Measurements from ENCODE around the gene LITAF.
"Not testable (repeated sequence)": the region's sequence is repeated elsewhere in the genome, so short reads cannot be mapped to it uniquely, and the experiment has no call there.

LITAF gene

DNA sequence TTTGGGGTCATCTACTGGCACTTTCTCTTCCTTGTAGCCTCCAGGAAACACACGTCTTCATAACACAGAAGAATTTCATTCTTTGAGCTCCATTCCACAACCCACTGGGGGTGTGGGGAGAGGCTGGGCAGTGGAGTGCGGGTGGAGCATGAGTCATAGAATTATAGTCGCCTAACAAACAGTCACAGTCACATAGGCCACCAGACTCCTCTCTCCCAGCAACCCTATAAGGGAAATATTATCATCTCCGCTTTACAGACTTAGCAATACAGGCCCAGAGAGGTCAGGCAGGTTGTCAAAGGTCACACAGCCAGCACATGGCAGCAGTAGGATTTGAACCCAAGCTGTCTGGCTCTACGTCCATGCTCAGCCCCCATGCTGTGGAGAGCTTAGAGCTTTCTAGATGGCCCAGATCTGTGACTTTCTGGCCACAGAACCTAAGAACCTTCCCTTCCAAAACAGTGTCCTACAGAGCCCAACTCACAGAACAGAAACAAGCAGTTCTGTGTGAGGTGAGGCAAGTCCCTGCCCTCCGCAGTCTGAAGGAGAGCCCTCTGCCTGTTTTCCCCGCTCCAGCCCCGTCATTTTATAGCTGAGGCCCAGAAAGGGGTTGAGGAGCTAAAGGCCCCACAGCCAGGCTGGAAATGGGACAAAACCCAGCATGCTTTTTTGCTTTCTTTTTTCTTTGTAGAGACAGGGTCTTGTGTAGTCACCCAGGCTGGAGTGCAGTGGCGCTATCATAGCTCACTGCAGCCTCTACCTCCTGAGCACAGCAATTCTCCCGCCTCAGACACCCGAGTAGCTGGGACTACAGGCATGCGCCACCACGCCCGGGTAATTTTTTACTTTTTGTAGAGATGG lies 10.7 kb upstream of the LITAF start:
- no peak for DNase-seq

GRCh38 chr16:11596572-11597226 lies 10.0 kb upstream of the LITAF start:
- DNase-seq, result no peak

DNA sequence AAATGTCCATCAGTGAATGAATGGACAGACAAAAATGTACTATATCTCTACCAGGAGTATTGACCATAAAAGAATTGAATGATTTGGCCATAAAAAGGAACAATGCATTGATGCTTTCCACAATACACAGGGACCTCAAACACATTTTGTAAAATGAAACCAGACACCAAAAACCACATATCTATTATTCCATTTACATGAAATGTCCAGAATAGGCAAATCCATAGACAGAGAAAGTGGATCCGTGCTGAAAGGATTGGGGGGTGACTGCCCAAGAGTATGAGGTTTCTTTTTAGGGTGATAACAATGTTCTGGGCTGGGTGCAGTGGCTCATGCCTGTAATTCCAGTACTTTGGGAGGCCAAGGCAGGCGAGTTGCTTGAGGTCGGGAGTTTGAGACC lies 6.9 kb upstream of the LITAF start:
- no peak for DNase-seq

GRCh38 chr16:11593076-11593475 lies 6.4 kb upstream of the LITAF start:
- not testable (repeated sequence) for DNase-seq

- not testable (repeated sequence) for DNase-seq
Observed at GRCh38 chr16:11591630-11592029, 4.9 kb upstream of the LITAF start.

- no peak for DNase-seq
Observed at GRCh38 chr16:11589198-11589550, 2.5 kb upstream of the LITAF start.

DNA sequence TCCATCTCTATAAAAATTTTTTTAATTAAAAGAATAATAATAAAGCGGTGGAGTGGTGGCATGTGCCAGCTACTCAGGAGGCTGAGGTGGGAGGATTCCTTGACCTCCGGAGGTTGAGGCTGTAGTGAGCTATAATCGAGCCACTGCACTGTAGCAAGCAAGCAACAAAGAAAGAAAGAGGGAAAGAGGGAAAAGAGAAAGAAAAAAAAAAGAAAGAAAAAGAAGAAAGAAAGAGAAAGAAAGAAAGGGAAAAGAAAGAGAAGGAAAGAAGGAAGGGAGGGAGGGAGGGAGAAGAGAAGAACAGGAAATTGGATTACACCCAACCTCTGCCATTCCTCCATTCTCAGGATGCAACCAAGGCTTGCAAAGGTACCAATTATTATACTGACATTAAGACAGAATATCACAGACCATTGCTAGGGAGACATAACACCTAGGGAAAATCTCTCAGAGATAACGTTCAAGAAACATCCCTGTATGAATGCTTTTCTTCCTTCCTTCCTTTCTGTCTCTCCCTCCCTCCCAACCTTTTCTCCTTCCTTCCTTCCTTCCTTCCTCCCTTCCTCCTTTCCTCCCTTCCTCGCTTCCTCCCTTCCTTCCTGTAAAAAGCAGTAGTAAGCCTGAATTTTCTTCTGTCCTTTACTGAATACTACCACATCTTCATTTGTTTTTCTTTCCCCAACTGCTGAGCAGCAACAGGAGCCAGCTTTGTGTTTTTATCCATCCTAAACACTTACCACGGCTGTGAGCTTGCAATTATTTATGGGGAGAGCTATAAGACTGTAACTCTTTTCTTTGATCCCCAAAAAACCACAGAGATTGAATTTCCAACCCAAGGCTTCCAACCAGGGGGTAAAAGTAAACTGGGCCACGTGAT lies 1.8 kb upstream of the LITAF start:
- DNase-seq, result no peak

- DNase-seq, result no peak
Observed at GRCh38 chr16:11587643-11588247, 1.0 kb upstream of the LITAF start.

- no peak for DNase-seq
Observed at GRCh38 chr16:11586378-11586855, 302 bp downstream of the LITAF start.

DNA sequence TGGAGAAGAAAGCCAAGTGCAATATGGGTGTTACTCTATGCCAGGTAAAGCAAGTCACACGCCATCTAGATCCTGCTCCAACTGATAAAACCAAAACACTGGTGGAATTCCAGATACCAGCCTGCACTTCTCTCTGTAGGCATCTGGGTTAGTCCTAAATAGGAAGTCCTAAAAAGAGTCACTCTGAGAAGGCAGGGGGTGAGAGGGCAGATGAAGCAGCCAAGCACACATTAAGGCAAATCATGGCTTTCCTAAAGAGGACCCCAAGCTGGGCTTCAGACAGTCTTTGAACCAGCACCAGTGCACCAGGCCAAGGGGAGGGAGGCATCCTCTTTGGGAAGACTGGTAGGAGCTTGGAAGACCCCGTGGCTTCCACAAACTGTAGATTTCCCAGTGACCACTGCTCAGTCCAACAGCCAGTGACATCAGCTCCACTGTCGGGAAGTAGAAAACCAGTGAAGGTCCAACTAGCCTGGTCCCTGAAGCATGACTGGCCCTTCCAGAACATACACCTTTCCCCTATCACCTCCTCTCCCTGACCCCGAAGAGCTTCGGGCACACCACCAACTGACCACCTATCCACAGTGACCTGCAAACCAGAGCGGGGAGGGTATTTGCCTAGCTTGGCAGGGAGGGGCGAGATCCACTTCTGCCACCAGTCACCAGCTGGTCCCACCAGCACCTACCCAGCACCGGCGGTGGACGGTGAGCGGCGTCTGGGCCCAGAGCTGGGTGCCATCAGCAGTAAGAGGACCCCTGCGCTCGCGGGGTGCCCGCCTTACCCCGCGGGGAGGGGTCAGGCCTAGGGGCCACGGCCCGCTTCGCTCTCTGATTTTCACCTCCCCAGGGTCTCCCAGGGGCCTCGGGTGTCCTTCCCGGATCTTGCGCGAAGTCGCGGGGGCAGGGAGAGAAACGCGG lies 1.0 kb downstream of the LITAF start:
- no peak for DNase-seq

- no peak for DNase-seq
Observed at GRCh38 chr16:11583889-11584565, 2.7 kb downstream of the LITAF start.

DNA sequence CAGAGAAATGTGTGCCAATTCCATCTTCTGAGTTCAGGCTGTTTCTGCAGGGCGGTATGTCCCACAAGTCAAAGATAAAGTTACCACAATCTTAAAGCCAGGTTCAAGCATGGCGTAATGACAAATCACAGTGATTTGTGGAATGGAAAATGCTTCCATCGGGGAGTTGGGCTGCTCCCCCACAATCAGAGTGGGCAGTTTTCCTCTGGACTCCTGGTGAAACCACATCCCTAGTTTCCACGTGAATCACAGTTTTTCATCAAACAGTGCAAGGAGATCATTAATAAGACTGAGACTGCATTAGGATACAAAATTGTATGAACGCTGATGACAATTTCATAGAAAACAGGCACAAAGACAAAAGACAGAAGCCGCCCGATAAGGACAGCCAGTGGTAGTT lies 3.6 kb downstream of the LITAF start:
- DNase-seq, result no peak

- DNase-seq, result no peak
Observed at GRCh38 chr16:11582157-11582814, 4.4 kb downstream of the LITAF start.

DNA sequence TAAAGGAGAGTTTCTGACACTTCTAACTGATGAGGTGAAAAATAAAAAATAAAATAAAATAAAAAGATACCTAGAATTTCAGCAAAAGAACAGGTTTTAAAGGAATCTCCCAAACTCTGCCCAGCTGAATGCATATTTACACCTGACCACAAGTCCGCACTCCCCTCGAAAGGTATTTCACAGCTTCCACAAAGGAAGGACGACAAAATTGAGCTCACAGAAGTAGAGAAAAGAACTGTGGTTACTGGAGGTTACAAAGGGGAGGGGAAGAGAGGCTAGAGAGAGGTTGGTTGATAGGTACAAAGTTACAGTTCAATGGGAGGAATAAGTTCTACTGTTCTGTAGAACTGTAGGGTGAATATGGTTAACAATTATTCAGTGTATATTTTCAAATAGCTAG lies 5.0 kb downstream of the LITAF start:
- no peak for DNase-seq

GRCh38 chr16:11580451-11581086 lies 6.2 kb downstream of the LITAF start:
- no peak for DNase-seq

- DNase-seq, result not testable (repeated sequence)
Observed at GRCh38 chr16:11577290-11577660, 9.4 kb downstream of the LITAF start.

DNA sequence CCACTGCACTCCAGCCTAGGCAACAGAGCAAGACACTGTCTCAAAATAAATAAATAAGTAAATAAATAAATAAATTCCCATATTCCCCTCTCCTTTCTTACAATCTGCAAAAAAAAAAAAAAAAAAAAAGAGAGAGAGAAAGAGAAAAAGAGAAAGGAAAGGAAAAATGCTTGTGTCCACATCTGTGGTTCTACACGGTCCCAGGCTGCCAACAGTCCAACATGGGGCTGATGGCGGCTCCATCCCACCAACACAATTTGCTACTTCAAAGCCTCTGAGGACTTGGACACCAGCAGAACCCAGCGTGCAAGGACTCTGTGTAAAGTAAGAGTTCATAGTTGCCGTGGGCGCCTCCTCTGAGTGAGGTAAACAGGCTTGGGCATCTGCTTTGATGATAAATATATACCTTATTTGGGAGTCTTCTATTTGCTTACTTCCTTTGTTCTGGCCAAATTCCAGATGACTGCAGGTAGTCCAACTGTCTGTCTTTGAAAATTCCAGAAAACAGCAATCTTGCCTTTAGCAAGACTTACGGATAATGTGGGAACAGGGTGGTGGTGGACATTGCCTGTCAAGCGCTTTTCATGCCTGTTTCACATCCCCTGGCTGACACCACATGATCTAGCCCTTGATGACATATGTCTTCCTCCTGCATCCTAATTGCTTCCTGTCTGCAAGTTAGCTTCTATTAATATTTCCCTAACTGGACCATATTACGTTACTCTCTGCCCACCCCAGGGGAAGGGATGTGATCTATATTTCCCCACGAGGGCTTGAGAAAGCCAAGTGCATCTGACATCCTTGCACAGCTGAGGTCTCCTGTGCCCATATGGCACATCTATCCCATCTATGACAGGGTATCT lies 10.1 kb downstream of the LITAF start:
- no peak for DNase-seq

DNA sequence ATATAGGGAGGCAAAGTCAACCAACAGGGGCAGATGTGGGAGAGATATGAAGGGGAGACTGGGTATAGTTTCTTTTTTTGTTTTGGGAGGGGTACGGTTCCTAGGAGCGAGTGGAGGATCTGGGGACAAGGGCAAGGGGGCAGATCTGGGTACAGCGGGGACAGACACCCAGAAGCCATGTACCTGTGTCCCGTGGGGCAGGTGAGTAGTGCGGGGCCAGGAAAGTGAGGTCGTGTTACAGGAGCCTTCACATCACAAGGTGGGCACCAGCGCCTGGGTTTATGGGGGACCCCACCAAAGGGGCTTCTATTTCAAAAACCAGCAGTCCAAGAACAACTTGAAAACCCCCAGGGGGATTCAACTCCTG lies 11.5 kb downstream of the LITAF start:
- no peak for DNase-seq

DNA sequence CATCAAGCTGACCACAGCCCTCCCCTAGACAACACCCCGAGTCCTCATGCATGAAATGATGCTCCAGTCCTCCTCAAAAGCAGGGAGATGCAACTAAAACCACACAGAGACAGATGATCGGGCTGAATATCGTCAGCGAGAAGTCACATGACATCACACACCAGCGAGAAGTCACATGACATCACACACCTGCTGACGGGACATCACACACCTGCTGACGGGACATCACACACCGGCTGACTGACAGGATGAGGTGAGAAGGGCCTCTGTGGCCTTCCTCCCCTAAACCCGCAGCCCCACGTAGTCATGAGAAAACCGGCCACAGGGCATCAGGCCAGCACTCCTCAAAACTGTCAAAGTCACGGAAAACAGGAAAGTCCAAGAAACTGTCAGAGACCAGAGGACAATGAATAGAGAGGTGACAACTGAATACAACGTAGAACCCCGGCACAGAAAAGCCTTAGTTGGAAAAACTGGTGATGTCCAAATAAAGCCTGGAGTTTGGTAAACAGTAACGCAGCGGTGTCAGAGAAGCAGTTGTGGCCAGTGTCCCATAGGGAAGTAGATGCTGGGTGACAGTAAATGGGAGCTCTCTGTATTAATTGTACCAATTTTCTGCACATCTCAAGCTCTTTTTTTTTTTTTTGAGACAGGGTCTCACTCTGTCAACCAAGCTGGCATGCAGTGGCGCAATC lies 14.3 kb downstream of the LITAF start:
- DNase-seq, result no peak
